BJ (cell line): Measurements from ENCODE around the gene RNF144B. TPM values are rescaled to one million over a fixed set of nuclear protein-coding genes. Genes with fewer than 3 reads are reported as not detected.

Source experiments
- CTCF ChIA-PET: fragments of 350-600 bp; formaldehyde crosslinking; extraction: SDS; loops from one replicate; lab custom pipeline; 2021; ENCODE audit warnings: antibody characterized with exemption, inconsistent platforms; lab: Yijun Ruan, JAX
- POLR2A ChIA-PET: fragments of 300-600 bp; sonication (Branson Sonifier 250); formaldehyde crosslinking; extraction: SDS; loops from one replicate; lab custom pipeline; 2021; ENCODE audit warnings: antibody characterized with exemption; lab: Charles Lee
- DNase-seq: peaks from one replicate; pipeline ENCODE4 v3.0.0-alpha.2; 2011; ENCODE audit warnings: low read depth
- H3K27me3 ChIP-seq: 2 replicates; pipeline ENCODE4 v1.6.0; 2011; ENCODE audit warnings: low read length; ENCODE audit not compliant: control insufficient read depth, insufficient read depth
- H3K36me3 ChIP-seq: 2 replicates; pipeline ENCODE4 v1.5.1; 2011; ENCODE audit warnings: low read length; ENCODE audit not compliant: control insufficient read depth, insufficient read depth
- H3K4me3 ChIP-seq: 2 replicates; pipeline ENCODE4 v1.5.1; 2011; ENCODE audit warnings: low read depth, mild to moderate bottlenecking, control low read depth, low read length
- CTCF ChIP-seq: IDR thresholded peaks from 2 replicates; pipeline ENCODE4 v1.5.1; 2011; ENCODE audit warnings: low read depth, mild to moderate bottlenecking, control low read depth, inconsistent platforms, low read length, moderate library complexity; ENCODE audit not compliant: insufficient read depth
- polyA plus RNA-seq: library from polyadenylated mRNA; depleted of rRNA; stranded (reverse); fragments of >200 nt; gene quantifications from 2 replicates; pipeline ENCODE4 v1.2.3, GENCODE V29; 2011

The RNF144B gene
- polyA plus RNA-seq, 1 experiment = 1.4 TPM

- POLR2A ChIA-PET = interaction anchor here (1.0 kb wide), 1 partner anchor 193 kb away, joined by 6 read pairs; no protein-coding TSS in a partner anchor
- H3K4me3 ChIP-seq = no peak overlapping the region
- no peaks in the 10 kb centered on the region for H3K27me3 ChIP-seq
- CTCF ChIA-PET = interaction anchor here (9.3 kb wide), 1 partner anchor 185 kb away, joined by 131 read pairs; no protein-coding TSS in a partner anchor
- H3K36me3 ChIP-seq = no peaks in the 10 kb centered on the region
- no peak for TF ChIP-seq CTCF
- DNase-seq = no peak
Measured at GRCh38 chr6:18507561-18507960, 120.4 kb downstream of the RNF144B start.

GRCh38 chr6:18509871-18510643 is 122.9 kb downstream of the RNF144B start:
- no peaks in the 10 kb centered on the region for H3K36me3 ChIP-seq
- DNase-seq = no peak
- ChIA-PET CTCF (interaction anchor here (0.8 to 9.3 kb wide), 3 partner anchors 18 to 187 kb away, joined by 3 to 131 read pairs (median 8); no protein-coding TSS in a partner anchor), POLR2A (no interaction called here)
- no peak overlapping the region for H3K4me3 ChIP-seq
- H3K27me3 ChIP-seq = no peaks in the 10 kb centered on the region
- TF ChIP-seq CTCF = no peak

GRCh38 chr6:18510644-18511033 is 123.5 kb downstream of the RNF144B start:
- no peaks in the 10 kb centered on the region for H3K36me3 ChIP-seq
- no peak for DNase-seq
- no peak for TF ChIP-seq CTCF
- H3K4me3 ChIP-seq = no peak overlapping the region
- ChIA-PET CTCF (interaction anchor here (0.8 to 2.3 kb wide), 2 partner anchors 18 to 183 kb away, joined by 3 to 8 read pairs; no protein-coding TSS in a partner anchor), POLR2A (no interaction called here)
- H3K27me3 ChIP-seq = no peaks in the 10 kb centered on the region

- H3K36me3 ChIP-seq = no peaks in the 10 kb centered on the region
- no peak for TF ChIP-seq CTCF
- H3K4me3 ChIP-seq = no peak overlapping the region
- no peaks in the 10 kb centered on the region for H3K27me3 ChIP-seq
- no peak for DNase-seq
- CTCF ChIA-PET = no interaction called here
- POLR2A ChIA-PET = no interaction called here
Measured at GRCh38 chr6:18511211-18511610, 124.1 kb downstream of the RNF144B start.

- Histone ChIP-seq H3K27me3 (no peaks in the 10 kb centered on the region), H3K4me3 (no peak overlapping the region), H3K36me3 (no peaks in the 10 kb centered on the region)
- POLR2A ChIA-PET = no interaction called here
- no peak for DNase-seq
- TF ChIP-seq CTCF = no peak
- CTCF ChIA-PET = interaction anchor here (1.8 kb wide), 1 partner anchor 9 kb away, joined by 5 read pairs; no protein-coding TSS in a partner anchor
Measured at GRCh38 chr6:18513253-18513798, 126.2 kb downstream of the RNF144B start.
